Thyroid gland (tissue), 4 donors: ENCODE results near the gene VKORC1L1. TPM values are rescaled to one million over a fixed set of nuclear protein-coding genes. Genes with fewer than 3 reads are reported as not detected.
A peak's percentile ranks its signal among the peaks of the same experiment; 100 is the strongest.
"Not testable (repeated sequence)": the region's sequence is repeated elsewhere in the genome, so short reads cannot be mapped to it uniquely, and the experiment has no call there.

Experiments used
- DNase-seq, 2 donors: peaks; one replicate each; pipeline ENCODE4 v3.0.0-alpha.2; 2019
- H3K27ac ChIP-seq, 3 donors: fragments of 200-600 bp; sonication (generic); 1 replicate in 2 of 3; 2 replicates in 1 of 3; pipeline ENCODE4 v1.5.1; 2016 to 2019; ENCODE audit warnings: mild to moderate bottlenecking in 1 of 3, moderate library complexity in 1 of 3
- H3K27me3 ChIP-seq: fragments of 200-600 bp; sonication (generic); one replicate; pipeline ENCODE4 v1.5.1; 2019
- H3K36me3 ChIP-seq, 2 donors: fragments of 200-600 bp; sonication (generic); one replicate each; pipeline ENCODE4 v1.5.1; 2016 to 2019
- H3K4me1 ChIP-seq, 2 donors: fragments of 200-600 bp; sonication (generic); one replicate each; pipeline ENCODE4 v1.5.1; 2017 to 2019
- H3K4me3 ChIP-seq, 3 donors: fragments of 200-600 bp; sonication (generic); replicated peaks in 1 of 3; 1 replicate in 2 of 3; 2 replicates in 1 of 3; pipeline ENCODE4 v1.5.1; 2016; ENCODE audit warnings: mild to moderate bottlenecking in 1 of 3
- H3K9me3 ChIP-seq: fragments of 200-600 bp; sonication (generic); one replicate; pipeline ENCODE4 v1.5.1; 2017
- CTCF ChIP-seq, 6 experiments: fragments of 200-600 bp in 3 of 6; fragments of 450-650 bp in 3 of 6; sonication (generic) in 3 of 6; IDR thresholded peaks; one replicate each; pipeline ENCODE4 v1.5.1; 2016 to 2019; ENCODE audit warnings: antibody characterized with exemption in 6 of 6, mild to moderate bottlenecking in 2 of 6, inconsistent platforms in 1 of 6, moderate library complexity in 1 of 6
- POLR2A ChIP-seq, 2 donors: fragments of 450-650 bp; IDR thresholded peaks; one replicate each; pipeline ENCODE4 v1.6.1; 2017; ENCODE audit warnings: antibody characterized with exemption in 2 of 2, mild to moderate bottlenecking in 2 of 2, moderate library complexity in 1 of 2
- WGBS, 2 donors: methylation state at CpG; one replicate each; pipeline ENCODE4 v1.1.5; 2017; 5-methylcytosine and 5-hydroxymethylcytosine counted together
- intact Hi-C: fragments of 100-400 bp; cut with DNase I; formaldehyde crosslinking; loops from one replicate; pipeline ENCODE4 v1.15.1; 2023
- total RNA-seq, 4 donors: library from RNA; depleted of rRNA; stranded (reverse); fragments of >200 nt; gene quantifications; one replicate each; pipeline ENCODE4 v1.2.3, GENCODE V29; 2016

The VKORC1L1 gene
- total RNA-seq, 4 donors from 2014 or later: 13.9 to 21.0 (median 18.2) TPM

GRCh38 chr7:65873582-65874193 is 814 bp downstream of the VKORC1L1 start:
- DNase-seq: peak; percentile 18 to 34
- 2 to 4% methylated on average over 4 to 24 of the region's 57 CpGs for WGBS, 2 donors
- intact Hi-C loops: loop anchor here (5.0 kb wide), 1 partner anchor 109 kb away; the partner anchor contains the start of gene GUSB

GRCh38 chr7:65875715-65876114 is 2.8 kb downstream of the VKORC1L1 start:
- H3K4me1 ChIP-seq, H3K27ac ChIP-seq, H3K4me3 ChIP-seq, intact Hi-C loops, H3K36me3 ChIP-seq, H3K27me3 ChIP-seq, DNase-seq, H3K9me3 ChIP-seq: not testable (repeated sequence)
- WGBS, 2 donors: 87 to 94% methylated on average over 4 of the region's 4 CpGs

More at GRCh38 chr7:65873582-65874193, 814 bp downstream of the VKORC1L1 start:
- peak overlapping the region in 1 of 3 donors; percentile 61 for H3K27ac ChIP-seq
- not testable (repeated sequence) for H3K27me3 ChIP-seq, H3K9me3 ChIP-seq, H3K36me3 ChIP-seq, H3K4me1 ChIP-seq
- H3K4me3 ChIP-seq: peak overlapping the region; percentile 39 to 77 (median 71)

- H3K27ac ChIP-seq, H3K27me3 ChIP-seq, H3K36me3 ChIP-seq, DNase-seq, H3K4me1 ChIP-seq, H3K4me3 ChIP-seq, H3K9me3 ChIP-seq, intact Hi-C loops: not testable (repeated sequence)
- 84 to 89% methylated on average over 5 of the region's 5 CpGs for WGBS, 2 donors
Observed at GRCh38 chr7:65879292-65880153, 6.6 kb downstream of the VKORC1L1 start.

- H3K4me1 ChIP-seq, H3K4me3 ChIP-seq, H3K9me3 ChIP-seq, intact Hi-C loops, H3K27ac ChIP-seq, H3K36me3 ChIP-seq, H3K27me3 ChIP-seq, DNase-seq: not testable (repeated sequence)
- WGBS, 2 donors: 93% methylated on average over 5 of the region's 5 CpGs
Observed at GRCh38 chr7:65880242-65880641, 7.4 kb downstream of the VKORC1L1 start.

- H3K27ac ChIP-seq, H3K4me1 ChIP-seq, H3K27me3 ChIP-seq, DNase-seq, H3K9me3 ChIP-seq, H3K36me3 ChIP-seq, H3K4me3 ChIP-seq, intact Hi-C loops: not testable (repeated sequence)
Observed at GRCh38 chr7:65884983-65885382, 12.1 kb downstream of the VKORC1L1 start.

GRCh38 chr7:65885533-65885932 is 12.7 kb downstream of the VKORC1L1 start:
- DNase-seq, H3K4me3 ChIP-seq, H3K36me3 ChIP-seq, H3K4me1 ChIP-seq, H3K9me3 ChIP-seq, H3K27ac ChIP-seq, H3K27me3 ChIP-seq, intact Hi-C loops: not testable (repeated sequence)
- 93 to 100% methylated on average over 2 of the region's 3 CpGs for whole genome bisulfite sequencing, 2 donors

GRCh38 chr7:65888434-65889156 is 15.7 kb downstream of the VKORC1L1 start:
- H3K4me1 ChIP-seq, H3K4me3 ChIP-seq, H3K27ac ChIP-seq, H3K27me3 ChIP-seq, intact Hi-C loops, H3K36me3 ChIP-seq, H3K9me3 ChIP-seq: not testable (repeated sequence)
- WGBS, 2 donors: 58 to 62% methylated on average over 5 of the region's 5 CpGs
- DNase-seq: peak in 1 of 2 donors; percentile 5

GRCh38 chr7:65889722-65890121 is 16.8 kb downstream of the VKORC1L1 start:
- H3K4me1 ChIP-seq, H3K36me3 ChIP-seq, H3K4me3 ChIP-seq, H3K27me3 ChIP-seq, H3K9me3 ChIP-seq, intact Hi-C loops, H3K27ac ChIP-seq, DNase-seq: not testable (repeated sequence)
- WGBS, 2 donors: 96 to 98% methylated on average over 2 of the region's 2 CpGs

GRCh38 chr7:65892161-65892560 is 19.3 kb downstream of the VKORC1L1 start:
- Histone ChIP-seq H3K9me3 (no peaks in the 10 kb centered on the region), H3K36me3 (peaks cover 0 to 5% of the 10 kb centered on the region in 2 donors), H3K4me1 (no peaks in the 10 kb centered on the region), H3K4me3 (no peak overlapping the region), H3K27ac (no peak overlapping the region), H3K27me3 (no peaks in the 10 kb centered on the region)
- DNase-seq: no peak
- WGBS, 2 donors: 87 to 89% methylated on average over 5 of the region's 5 CpGs
- TF ChIP-seq POLR2A (IDR thresholded peaks at IDR 0.05) (no peak), CTCF (IDR thresholded peaks at IDR 0.05) (no peak)
- intact Hi-C loops: no loop called here
